GM19193 (cell line): ENCODE data around the gene EPHA2.

Experiments
- POLR2A ChIP-seq: IDR thresholded peaks from 4 replicates; pipeline ENCODE4 v1.6.1; 2011; ENCODE audit not compliant: insufficient read depth, insufficient read length; ENCODE audit errors: extremely low read depth

EPHA2 gene

DNA sequence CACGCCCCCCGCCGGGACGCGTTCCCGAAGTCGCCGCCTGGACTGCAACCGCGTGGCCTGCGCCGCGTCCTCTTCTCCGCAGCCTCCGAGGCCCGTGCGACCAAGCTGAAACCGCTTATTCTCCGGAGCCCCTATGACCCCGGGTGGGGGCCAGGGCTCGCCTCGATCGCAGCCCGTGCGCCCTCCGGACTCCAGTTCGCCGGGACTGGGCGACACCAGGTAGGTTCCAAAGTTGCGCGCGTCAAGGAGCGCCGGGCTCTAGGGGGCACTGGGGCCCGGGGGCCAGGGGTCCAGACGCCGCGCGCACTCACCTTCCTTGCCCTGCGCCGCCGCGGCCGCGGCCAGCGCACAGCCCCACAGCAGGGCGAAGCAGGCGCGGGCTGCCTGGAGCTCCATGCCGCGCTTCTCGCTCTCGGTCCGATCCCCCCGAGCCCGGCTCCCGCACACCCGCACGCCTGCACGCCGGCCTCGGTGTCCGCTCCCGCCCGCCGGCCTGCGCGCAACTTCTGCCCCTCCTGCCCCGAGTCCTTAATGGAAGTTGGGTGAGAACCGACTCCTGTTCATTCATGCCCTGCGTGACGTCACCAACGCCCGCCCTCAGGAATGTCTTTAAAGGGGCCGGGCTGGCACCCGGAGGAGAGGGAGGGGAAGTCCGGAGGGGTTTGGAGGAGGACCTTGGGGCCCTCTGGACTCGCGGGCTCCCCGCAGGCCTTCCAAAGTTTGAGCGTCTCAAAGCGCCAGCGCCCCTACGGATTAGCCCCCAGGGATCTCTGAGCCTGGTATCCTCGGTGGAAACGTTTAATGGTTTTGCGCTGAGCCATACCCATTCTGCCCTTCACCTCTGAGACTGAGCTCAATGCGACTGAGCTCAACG is at the start of gene EPHA2:
Gene EPHA2 (minus strand): TSS at position 533 of the 874 bp plus-strand sequence. CDS start 137 bp downstream, at position 396.
- TF ChIP-seq POLR2A: no peak

DNA sequence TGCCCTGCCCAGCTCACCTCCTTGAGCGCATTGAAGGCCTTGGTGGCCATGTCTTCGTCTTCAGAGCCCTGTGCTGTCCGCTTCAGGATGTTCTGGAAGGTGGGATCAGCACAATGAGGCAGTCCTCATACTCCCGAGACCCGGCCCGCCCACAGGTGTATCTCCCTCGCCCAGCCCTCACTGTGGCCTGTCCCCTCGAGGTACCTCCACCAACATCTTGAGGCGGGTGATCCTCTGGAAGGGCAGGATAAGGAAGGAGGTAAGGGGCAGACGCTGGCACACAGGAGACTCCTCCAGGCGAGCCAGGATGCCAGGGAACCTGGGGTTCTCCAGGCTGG is 49.4 kb upstream of the EPHA2 start:
- no peak for TF ChIP-seq POLR2A

DNA sequence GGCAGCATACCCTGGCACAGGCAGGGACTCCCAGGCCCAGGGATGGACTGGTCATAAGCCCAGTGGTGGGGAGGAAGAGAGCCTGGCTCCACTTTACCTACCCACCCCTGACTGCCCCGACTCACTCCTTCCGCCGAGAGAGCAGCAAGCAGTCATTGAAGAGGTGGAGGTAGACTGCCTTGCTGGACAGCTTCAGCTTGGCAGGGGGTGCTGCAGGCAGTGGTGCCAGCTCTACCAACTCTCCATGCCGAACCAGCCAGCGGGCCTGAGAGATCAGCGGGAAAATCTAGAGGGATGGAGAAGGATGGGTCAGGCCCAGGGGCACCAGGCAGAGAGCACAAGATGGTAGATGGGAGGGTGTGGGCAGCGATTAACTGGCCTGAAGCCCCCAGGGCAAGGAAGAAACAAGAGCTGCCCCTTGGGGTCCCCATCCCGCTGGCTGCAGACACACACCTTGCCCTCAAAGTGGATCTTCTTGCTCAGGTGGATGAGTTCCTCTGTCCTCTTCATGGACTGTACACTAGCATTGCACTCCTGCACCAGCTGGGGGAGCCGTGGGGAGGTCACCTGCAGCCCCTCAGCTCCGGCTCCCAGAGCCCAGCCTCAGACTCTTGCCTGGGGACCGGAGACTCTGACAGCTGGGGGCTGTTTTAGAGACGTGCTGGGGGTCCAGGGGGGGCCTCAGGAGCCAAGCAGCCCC is 48.9 kb upstream of the EPHA2 start:
- TF ChIP-seq POLR2A: no peak

DNA sequence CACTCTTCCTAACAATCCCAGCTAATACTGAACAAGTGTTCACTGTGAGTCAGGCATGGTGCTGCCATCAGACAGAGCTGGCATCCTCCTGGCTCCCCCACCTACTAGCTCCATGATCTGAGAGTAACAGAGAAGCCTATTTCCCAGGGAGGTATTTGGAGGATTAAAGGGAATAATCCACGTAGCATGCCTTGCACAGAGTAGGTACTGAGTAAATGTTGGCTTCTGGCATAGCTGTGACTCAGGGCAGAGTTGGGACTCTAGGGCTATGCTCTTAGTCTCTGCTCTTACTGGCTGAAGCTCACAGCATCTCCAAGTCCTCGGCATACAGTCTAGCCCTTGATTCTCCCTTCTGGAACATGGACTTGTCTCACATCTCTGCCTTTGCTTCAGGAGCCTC is 48.3 kb upstream of the EPHA2 start:
- TF ChIP-seq POLR2A: no peak

DNA sequence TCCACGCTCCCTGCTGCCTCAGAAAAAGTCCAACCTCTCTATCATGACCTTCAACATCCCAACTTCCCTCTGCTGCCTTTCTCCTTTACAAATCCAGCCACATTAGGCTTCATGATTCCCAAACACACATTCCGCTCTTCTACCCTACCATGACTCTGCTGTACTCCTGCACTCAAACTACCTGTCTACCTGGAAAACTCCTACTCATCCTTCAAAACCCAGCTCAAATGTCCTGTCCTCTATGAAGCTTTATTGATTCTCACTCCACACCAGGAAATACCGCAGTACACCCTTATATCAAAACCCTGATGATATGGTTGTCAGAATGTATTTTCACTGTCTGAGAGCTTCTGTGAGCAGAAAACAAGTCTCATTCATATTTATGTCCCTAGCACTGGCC is 47.7 kb upstream of the EPHA2 start:
- TF ChIP-seq POLR2A: no peak

DNA sequence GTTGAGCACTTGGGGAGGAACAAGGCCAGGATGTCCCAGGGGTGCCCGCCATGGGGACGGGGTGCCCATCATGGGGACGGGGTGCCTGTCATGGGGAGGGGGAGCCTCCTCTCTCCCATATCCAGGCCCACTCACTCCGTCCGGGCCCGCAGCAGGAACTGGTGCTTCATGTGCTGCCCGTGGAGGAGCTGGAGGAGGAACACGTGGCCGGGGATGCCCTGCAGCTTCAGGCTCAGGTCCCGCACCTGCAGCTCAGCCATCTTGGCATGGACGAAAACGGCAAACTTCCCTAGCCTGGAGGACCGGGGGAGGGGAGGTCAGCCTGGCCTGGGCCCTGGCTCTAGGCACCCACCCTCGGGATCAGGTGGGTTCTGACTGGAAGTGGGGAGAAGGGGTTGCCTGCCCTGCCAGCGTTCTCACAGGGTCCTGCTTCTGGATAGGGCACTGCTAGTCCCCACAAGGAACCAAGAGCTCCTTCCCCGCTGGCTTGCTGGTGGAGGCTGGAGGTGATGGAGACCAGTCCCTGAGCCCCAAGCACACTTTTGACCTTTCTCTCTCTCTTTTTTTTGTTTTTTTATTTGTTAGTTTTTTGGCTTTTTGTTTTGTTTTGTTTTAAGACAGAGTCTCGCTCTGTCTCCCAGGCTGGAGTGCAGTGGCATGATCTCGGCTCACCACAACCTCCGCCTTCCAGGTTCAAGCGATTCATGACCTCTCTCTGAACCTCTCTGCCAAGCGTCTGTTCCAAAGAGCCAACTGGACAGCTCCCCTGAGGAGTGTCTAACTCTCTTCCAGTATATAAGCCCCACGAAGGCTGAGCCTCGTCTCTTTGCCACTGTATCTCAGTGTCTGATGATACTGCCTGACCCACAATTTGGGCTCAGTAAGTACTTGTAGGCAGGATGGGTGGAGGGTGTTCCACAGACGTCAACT is 46.7 kb upstream of the EPHA2 start:
- no peak for TF ChIP-seq POLR2A

DNA sequence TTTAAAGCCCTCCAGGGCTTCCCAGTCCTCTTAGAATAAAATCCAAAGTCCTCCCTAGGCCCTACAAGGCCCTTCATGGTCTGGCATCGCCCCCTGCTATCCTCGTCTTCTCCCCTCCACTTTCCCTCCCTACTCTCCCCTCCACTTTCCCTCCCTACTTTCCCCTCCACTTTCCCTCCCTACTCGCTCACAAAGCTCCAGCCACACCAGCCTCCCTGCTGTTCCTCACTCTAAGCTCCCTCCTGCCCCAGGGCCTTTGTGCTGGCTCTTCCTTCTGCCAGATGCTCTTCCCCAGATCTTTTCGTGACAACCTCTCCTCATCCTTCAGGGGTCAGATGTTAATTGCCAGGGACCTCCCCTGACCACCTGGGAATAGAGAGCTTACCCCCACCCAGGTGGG is 43.8 kb upstream of the EPHA2 start:
- TF ChIP-seq POLR2A: no peak

DNA sequence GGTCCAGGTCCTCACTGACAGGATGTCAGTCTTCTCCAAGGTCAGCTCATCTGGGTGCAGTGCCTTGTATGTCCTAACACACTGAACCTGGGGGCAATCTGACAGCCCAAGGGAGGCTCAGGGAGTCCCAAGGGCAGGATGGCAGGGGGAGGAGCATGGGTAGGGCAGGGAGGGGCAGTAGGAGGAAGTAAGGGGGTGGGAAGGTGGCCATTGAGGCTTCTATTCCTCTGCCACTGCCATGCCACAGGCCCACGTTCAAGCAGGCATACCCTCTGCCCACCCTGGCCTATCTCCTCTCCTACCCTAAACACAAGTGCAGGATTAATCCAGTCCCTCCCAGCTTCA is 43.3 kb upstream of the EPHA2 start:
- TF ChIP-seq POLR2A: no peak

DNA sequence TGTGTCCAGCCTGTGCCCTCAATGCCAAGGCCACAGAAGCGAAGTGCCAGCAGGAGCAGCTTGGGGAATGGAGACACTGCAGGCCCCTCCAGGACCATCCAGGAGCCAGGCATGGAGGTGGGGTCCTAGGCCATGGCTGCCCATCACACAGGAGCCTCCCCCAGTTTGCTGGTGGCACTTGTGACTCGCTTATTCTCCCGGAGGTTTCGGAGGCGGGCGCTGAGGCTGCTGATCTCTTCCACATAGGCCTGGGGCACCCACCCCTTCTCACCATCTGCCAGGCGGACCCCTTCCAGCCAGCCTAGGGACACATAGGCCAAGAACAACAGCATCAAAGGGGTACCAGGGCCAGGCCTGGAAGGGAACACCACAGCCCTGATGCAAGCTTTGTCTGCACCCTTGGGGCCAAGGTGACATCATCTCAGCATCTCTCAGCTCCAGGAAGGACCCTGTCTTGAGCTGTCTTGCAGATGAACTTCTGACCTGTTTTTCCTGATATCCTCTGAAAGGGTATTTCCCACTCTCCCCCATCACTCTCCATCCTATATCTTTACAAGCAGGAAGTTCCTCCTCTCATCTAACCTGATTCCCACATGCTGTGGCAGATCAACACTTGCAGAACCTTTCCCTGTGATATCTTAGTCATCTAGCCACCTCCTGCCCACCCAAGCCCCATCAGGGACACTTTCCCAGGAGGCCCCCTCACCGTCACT is 42.7 kb upstream of the EPHA2 start:
- TF ChIP-seq POLR2A: no peak

DNA sequence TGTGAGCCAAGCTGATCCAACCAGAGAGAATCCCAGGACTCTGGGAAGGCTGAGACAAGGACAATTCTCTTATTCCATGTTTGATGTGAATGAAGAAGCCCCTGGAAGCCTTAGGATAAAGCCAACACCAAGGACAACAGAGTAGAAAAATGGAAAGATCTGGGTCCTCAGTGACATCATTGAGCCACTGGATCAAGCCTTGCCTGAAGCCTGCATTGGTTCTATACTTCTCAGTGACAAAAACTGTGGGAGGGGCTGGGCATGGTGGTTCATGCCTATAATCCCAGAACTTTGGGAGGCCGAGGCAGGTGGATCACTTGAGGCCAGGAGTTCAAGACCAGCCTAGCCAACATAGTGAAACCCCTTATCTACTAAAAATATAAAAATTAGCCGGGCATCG is 41.0 kb upstream of the EPHA2 start:
- TF ChIP-seq POLR2A: no peak

DNA sequence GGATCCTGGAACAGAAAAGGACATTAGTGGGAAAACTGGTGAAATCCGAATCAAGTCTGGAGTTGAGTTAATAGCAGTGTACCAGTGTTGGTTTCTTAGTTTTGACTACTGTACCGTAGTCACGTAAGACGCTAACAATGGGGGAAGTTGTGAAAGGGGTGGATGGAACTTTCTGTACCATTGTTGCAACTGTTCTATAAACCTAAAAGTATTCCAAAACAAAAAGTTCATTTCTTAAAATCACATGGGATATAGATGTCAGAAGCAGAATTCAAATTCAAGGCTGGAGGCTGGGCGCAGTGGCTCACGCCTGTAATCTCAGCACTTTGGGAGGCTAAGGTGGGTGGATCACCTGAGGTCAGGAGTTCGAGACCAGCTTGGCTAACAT is 39.6 kb upstream of the EPHA2 start:
- no peak for TF ChIP-seq POLR2A

DNA sequence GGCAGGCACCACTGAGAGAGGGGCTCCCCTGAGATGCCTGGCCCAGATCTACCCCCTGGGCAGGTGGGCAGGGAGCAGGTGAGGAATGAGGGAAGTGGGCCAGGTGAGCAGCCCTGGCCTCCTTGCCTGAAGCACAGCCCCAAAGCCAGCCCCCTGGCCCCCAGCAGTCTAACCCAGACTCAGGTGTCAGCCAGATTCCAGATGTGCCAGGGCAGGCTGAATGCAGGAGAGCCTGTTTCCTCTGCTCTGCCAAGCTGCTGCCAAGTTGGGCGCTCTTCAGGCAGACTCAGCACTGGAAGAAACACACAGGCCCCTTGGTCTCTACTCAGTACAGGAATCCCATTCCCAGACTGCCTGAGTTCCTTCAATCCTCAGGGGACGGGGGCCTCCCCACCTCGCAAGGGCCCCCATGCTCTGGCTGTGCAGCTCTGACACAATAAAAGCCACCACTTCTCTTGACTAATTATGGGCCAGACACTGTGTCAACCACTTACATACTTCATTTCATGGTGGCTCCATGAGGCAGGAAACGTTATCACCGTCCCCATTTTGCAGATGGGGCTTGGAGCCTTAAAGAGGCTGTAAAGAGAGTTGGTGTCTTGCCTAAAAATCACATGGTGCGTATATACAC is 36.2 kb upstream of the EPHA2 start:
- TF ChIP-seq POLR2A: no peak

DNA sequence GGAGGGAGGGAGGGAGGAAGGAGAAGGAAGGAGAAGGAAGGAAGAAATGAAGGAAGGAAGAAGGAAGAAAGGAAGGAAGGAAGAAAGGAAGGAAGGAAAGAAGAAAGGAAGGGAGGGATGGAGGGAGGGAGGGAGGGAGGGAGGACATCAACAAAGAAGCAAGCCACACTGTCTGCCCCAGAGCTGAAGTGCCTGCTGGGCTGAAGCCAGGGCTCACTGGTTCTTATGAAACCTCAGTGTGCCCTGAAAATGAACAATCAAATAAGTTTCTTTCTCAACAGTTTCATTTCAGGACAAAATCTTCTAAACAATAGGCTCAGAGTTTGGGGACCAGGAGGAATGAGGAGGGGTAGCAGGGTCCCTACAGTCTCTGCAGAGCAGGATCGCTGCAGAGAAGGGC is 35.4 kb upstream of the EPHA2 start:
- TF ChIP-seq POLR2A: no peak

DNA sequence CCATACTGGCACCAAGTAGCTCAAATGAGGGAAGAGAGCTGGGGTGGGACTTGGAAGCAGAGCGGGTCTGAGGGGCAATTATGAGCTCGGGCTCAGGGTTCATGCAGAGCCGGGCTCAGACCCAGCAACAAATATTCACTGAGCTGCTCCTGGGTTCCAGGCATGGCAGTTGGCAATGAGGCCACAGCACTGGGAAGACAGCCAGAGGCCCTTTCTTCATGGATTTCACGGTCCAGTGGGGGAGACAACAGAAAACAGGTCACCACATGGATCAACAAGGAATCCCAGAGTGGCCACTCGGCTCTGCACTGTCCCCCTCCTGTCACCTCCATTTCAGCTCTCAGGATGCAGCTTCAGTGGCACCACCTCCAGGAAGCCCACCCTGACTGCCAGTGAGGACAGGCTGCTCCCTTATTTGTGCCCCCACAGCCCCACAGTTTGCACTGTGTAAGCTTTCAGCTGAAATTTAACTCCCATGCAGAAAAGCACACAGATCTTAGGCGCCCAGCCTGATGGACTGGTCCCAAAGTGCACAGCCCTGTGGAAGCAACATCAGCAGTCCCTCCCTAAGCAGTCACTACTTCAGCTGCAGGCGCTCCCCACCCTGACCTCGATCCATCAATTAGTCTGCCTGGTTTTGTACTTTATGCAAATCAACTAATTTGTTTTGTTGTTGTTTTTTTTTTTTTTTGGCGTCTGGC is 34.2 kb upstream of the EPHA2 start:
- no peak for TF ChIP-seq POLR2A
